Measurements from ENCODE around the gene CSF2RB.
"Not testable (repeated sequence)": the region's sequence is repeated elsewhere in the genome, so short reads cannot be mapped to it uniquely, and the experiment has no call there.

The CSF2RB gene

DNA sequence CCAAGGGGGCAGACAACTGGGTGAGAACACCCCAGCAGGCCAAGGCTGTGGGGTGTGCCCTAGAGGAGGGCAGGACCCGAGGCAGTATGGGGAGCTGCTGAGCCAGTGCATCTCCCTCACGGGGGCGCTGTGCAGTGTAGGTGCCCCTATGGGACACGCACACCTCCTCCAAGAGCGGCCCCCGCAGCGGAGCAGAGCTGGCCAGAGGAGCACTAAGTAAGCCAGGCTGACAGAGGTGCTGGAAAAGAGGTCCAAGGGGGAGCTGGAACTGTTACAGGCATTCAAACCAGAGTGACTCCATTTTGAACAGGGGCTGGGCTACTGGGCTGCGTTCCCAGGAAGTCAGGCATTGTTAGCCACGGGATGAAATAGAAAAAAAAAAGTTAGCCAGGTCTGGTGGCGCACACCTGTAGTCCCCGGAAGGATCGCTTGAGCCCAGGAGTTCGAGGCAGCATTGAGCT is 64.0 kb downstream of the CSF2RB start:
- DNase-seq: peak; percentile 87

DNA sequence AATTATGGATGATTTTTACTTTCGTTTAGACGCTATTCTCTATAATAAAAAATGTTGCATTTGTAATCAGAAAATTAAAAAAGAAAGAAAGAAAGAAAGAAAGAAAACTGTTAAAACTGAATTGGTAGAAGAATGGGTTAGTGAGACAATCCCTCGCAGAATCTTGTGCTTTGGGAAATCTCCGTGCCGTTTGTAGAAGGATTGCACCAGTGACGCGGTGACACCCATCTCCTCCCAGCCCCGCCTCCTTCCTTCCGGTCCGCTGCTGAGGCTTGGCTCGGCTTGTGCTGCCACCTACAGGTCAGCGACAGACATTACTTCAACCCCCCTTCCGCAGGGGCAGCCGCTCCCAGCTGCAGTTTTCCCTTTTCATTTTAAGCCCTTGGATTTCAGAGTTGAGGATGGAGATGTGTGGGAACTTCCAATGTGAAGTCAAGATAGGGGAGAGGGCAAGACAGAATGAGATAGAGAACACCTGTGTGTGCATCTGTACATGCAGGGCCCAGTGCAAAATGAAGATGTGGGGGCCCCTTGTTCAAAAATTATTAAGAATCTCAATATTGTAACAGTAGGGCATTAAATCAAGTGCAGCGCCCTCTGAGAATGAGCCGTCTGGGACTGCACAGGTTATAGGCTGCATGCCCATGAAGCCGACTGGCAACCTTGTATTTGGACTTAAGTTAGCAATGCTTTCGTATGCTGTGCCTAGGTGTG is 64.7 kb downstream of the CSF2RB start:
- peak; percentile 95 for DNase-seq

DNA sequence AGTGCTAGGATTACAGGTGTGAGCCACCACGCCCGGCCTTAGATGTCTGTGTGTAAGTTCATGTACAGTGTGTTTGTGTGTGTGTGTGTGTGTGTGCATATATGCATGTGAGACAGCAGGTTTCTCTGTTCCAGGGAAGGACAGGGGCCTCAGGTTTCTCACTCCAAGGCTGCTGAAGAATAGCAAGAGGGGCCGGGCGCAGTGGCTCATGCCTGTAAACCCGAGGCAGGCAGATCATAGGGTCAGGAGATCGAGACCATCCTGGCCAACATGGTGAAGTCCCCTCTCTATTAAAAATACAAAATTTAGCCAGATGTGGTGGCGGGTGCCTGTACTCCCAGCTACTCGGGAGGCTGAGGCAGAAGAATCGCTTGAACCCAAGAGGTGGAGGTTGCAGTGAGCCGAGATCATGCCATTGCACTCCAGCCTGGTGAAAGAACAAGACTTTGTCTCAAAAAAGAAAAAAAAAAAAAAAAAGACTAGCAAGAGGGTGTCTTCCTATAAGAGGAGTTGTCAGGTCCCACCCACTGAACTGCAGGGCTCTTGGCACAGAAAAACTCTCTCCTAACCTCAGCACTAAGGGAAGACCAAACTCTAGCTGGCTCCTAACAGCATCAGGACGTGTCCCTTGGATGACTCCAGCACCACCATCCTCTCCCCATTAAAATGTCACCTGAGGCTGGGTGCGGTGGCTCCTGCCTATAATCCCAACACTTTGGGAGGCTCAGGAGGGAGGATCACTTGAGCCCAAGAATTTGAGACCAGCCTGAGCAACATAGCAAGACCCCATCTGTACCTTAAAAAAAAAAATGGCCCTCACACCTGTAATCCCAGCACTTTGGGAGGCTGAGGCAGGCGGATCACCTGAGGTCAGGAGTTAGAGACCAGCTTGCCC is 65.8 kb downstream of the CSF2RB start:
- DNase-seq: no peak

DNA sequence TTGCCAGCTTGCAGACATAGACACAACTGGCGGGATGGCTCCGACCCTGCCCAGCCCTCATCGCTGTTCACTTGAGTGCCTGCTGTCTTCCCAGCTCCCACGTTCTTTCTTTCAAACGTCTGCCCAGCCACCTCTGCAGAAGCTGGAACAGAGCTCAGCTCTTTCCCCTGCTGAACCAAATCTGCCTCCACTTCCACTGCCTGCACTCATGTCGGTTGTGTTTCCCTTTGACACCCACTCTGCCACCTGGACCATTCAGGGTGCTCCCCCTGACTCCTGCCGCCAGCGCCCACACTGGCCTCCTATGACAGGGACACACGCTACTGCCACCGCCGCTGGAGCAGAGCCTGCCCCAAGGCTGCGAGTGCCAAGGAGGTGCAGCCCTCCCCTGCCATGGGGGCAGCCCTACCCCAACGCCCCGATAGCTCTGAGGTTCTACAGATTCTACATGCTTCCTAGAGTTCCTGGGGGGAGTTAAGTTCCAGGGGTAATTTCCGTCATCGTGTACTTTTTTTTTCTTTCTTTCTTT is 67.9 kb downstream of the CSF2RB start:
- DNase-seq: no peak

DNA sequence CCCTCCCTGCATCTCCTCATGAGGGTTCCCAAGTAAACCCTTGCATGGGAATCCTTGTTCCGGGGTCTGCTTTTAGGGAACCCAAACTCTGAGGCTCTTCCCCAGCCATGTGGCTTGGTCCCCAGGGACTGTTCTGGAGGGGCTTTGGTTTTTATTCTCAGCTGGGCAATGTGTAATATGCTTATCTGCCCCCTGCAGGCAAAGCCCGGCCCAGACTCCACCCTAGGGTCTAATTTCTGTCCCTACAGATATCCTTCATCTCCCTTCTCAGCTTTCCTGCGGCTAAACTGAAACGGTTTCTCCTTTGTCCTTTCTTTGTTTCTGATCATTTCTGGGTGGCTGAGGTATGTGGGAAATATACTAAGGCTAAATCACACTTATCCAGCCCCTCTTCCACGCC is 68.7 kb downstream of the CSF2RB start:
- DNase-seq: no peak

DNA sequence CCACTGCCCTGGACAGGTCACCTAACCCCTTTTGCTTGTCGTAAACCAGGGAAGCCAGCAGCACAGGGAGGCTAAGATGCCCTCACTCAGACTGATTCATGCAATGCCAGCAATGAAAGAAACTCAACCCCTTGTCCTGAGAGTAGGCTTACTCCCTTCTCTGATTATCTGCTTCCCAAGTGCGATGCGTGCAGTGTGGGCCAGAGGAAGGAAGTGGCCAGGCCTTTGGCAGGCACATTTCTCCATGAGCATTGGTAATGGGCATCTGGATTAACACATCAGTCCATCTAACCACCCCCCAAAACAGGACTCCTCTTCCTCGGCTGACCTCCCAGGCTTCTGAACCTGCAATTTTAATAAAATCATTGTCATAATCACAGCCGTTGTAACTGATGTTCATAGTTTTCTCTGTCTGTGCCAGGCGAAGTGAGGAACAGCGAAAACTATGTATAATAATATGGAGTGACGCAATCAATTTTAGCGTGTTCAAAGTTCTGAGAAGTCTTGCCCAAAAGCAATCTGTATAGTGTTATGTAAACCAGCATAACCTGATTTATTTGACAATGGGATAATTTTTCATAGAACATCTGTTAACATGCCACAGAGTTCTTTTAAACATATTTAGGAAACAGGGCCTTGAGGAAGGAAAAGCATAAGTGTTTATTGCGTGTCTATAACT is 71.9 kb downstream of the CSF2RB start:
- DNase-seq: no peak

DNA sequence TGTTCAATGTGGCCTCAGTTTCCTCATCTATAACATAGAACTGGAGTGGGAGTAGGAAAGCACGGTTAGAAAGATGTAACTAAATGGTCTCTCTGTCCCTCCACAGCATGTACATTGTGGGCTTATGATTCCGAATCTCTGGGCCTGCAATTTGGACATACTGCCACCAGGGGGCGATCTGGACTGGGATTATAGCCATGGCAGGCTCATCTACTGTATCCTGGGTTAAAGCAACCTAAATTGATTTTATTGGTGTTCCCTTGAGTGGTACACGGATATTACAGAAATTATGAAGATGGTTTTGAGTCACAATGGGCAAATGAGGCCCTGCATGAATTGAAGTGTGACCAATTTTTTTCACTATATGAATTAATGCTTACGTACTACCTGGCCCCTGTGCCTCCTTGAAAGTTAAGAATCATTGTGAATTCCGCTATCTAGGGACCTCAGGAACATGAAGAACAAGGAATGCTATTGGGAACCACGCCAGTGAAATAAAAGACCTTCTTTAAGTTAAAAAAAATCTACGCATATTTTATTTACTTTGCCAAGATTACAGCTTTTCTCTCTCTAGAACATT is 72.9 kb downstream of the CSF2RB start:
- peak; percentile 25 for DNase-seq

DNA sequence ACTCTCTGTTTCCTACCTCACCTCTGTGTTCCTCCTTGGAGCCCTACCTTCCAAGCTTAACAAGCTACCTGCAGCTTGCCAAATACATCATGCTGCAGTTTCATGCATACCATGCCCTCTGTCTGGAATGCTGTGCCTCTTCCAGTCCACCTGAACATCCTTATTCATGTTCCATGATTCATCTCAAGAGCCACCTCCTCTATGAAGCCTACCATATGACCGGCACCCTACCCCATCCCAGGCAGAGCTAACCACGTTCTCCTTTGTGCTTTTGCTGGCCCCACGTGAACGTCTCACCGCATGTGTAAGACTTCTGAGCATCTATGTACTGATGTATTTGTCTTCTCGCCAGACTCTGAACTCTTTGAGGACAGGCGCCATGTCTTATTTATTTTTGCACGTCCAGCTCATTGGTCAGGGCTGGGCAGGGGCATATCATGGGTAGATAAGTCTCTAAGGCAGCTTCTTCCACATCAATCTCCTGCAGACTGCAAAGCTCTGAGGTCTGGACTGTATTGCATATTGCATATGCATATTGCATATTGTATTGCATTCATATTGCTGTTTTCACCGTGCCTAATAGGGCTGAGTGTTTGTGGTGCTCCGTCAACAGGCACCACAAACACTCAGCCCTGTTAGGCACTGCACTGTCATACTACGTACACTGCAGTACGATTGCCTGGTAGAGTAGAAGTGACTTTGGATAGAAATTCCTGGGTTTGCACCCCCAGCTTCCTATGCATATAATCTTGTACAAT is 74.8 kb downstream of the CSF2RB start:
- DNase-seq: no peak

DNA sequence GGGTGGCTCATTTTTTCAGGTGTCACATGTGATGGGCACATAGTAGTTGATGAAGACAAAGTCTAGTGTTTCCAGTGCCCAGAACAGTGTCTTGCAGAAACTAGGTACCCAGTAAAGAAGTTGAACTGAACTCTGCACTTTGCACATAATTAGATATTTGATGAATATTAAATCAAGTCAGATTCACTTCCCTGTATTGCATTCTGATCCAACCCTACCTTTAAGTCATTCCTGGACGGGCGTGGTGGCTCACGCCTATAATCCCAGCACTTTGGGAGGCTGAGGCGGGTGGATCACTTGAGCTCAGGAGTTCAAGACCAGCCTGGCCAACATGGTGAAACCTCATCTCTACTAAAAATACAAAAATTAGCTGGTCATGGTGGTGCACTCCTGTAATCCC is 75.6 kb downstream of the CSF2RB start:
- DNase-seq: not testable (repeated sequence)
